Loucy (cell line): ENCODE data around the gene PIK3CB.

ENCODE experiments used
- H2AFZ ChIP-seq: fragments of 200-600 bp; sonication (generic); 2 replicates; pipeline ENCODE4 v1.6.0; 2016; ENCODE audit warnings: antibody characterized with exemption, mild to moderate bottlenecking, low read length, moderate library complexity
- H3F3A ChIP-seq: fragments of 200-600 bp; 2 replicates; pipeline ENCODE4 v1.6.0; 2016; ENCODE audit warnings: antibody characterized with exemption, low read depth, mild to moderate bottlenecking
- H3K27me3 ChIP-seq: fragments of 200-600 bp; sonication (generic); 2 replicates; pipeline ENCODE4 v1.6.1; 2014; ENCODE audit warnings: low read length, mild to moderate bottlenecking; ENCODE audit not compliant: insufficient read depth, poor library complexity, severe bottlenecking
- H3K36me3 ChIP-seq: fragments of 200-600 bp; sonication (generic); 2 replicates; pipeline ENCODE4 v1.6.1; 2016; ENCODE audit warnings: low read length; ENCODE audit not compliant: insufficient read depth
- H3K4me1 ChIP-seq: fragments of 200-600 bp; sonication (generic); 2 replicates; pipeline ENCODE4 v1.5.1; 2014; ENCODE audit warnings: low read length, mild to moderate bottlenecking; ENCODE audit not compliant: insufficient read depth, poor library complexity, severe bottlenecking
- H3K4me2 ChIP-seq: fragments of 200-600 bp; sonication (generic); 2 replicates; pipeline ENCODE4 v1.6.0; 2014; ENCODE audit warnings: antibody characterized with exemption, low read length, low read depth, mild to moderate bottlenecking; ENCODE audit not compliant: poor library complexity, severe bottlenecking
- H3K4me3 ChIP-seq: fragments of 200-600 bp; sonication (generic); 2 replicates; pipeline ENCODE4 v1.5.1; 2014; ENCODE audit warnings: low read length, mild to moderate bottlenecking, mixed read lengths; ENCODE audit not compliant: poor library complexity, severe bottlenecking
- H3K79me2 ChIP-seq: fragments of 200-600 bp; sonication (generic); 2 replicates; pipeline ENCODE4 v1.6.1; 2014; ENCODE audit warnings: low read length; ENCODE audit not compliant: insufficient read depth
- H3K9ac ChIP-seq: fragments of 200-600 bp; sonication (generic); 2 replicates; pipeline ENCODE4 v1.6.0; 2014; ENCODE audit warnings: mild to moderate bottlenecking, low read depth, low read length, moderate library complexity; ENCODE audit not compliant: poor library complexity, severe bottlenecking
- H3K9me2 ChIP-seq: fragments of 200-600 bp; sonication (generic); replicated peaks from 2 replicates; pipeline ENCODE4 v1.6.1; 2016; ENCODE audit warnings: low read depth, low read length, mixed read lengths
- H3K9me3 ChIP-seq: fragments of 200-600 bp; sonication (generic); 2 replicates; pipeline ENCODE4 v1.6.1; 2014; ENCODE audit warnings: mild to moderate bottlenecking, antibody characterized with exemption, low read length, low read depth; ENCODE audit not compliant: insufficient read depth
- H4K20me1 ChIP-seq: fragments of 200-600 bp; sonication (generic); 2 replicates; pipeline ENCODE4 v1.6.0; 2014; ENCODE audit warnings: antibody characterized with exemption, low read length, mild to moderate bottlenecking; ENCODE audit not compliant: insufficient read depth, poor library complexity, severe bottlenecking
- EZH2phosphoT487 ChIP-seq: fragments of 200-600 bp; IDR thresholded peaks from 2 replicates; pipeline ENCODE4 v1.6.1; 2018; ENCODE audit warnings: antibody characterized with exemption, mild to moderate bottlenecking, moderate library complexity, borderline replicate concordance
- TF ChIP-seq, protein P1 (sequence below): fragments of 200-600 bp; sonication (generic); conservative IDR thresholded peaks from 2 replicates; pipeline ENCODE4 v1.5.1; 2014; ENCODE audit warnings: mild to moderate bottlenecking, antibody characterized with exemption, low read length

PIK3CB gene

DNA sequence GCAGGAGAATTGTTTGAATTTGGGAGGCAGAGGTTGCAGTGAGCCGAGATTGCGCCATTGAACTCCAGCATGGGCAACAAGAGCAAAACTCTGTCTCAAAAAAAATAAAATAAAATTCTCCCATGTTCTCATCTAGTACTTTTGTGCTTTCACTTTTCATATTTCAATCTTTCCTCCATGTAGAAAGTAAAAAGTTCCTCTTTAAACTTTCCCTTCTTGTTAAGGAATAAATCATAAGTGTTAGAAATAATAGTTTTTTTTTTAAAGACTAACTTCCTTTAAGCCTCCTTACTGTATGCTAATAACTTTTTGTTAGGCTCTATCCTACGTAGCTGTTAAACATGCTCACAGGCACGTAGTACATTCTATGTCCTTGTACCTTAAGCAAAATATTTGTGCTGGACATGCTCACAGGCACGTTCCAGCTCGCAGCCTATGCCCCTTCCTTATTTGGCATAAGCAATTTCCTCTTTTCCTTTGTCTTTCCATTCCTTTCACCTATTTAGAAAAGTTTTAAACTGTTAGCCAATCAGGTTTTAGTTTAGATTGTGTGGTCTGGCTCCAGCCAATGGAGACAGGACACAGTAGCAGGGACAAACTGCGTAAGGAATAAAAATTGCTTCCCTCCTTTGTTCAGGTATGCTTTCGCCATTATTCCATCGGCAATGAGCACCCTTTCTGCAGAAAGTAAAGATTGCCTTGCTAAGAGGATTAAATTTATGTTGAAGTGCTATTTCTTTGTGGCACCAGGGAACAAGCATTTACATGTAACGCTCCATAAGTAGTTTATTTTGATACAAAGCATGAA, 38.9 kb upstream of the PIK3CB start:
- H3K27me3 ChIP-seq: no peaks in the 10 kb centered on the region
- H3K4me1 ChIP-seq: no peaks in the 10 kb centered on the region
- TF ChIP-seq, protein P1, sequence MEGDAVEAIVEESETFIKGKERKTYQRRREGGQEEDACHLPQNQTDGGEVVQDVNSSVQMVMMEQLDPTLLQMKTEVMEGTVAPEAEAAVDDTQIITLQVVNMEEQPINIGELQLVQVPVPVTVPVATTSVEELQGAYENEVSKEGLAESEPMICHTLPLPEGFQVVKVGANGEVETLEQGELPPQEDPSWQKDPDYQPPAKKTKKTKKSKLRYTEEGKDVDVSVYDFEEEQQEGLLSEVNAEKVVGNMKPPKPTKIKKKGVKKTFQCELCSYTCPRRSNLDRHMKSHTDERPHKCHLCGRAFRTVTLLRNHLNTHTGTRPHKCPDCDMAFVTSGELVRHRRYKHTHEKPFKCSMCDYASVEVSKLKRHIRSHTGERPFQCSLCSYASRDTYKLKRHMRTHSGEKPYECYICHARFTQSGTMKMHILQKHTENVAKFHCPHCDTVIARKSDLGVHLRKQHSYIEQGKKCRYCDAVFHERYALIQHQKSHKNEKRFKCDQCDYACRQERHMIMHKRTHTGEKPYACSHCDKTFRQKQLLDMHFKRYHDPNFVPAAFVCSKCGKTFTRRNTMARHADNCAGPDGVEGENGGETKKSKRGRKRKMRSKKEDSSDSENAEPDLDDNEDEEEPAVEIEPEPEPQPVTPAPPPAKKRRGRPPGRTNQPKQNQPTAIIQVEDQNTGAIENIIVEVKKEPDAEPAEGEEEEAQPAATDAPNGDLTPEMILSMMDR: no peak
- TF ChIP-seq EZH2phosphoT487: no peak
- no peaks in the 10 kb centered on the region for H3K36me3 ChIP-seq
- no peak overlapping the region for H3K4me2 ChIP-seq
- no peak overlapping the region for H3K4me3 ChIP-seq
- H3K9ac ChIP-seq: no peak overlapping the region
- no peaks in the 10 kb centered on the region for H3K79me2 ChIP-seq
- H3F3A ChIP-seq: no peaks in the 10 kb centered on the region
- H3K9me2 ChIP-seq: no peaks in the 10 kb centered on the region
- no peak overlapping the region for H2AFZ ChIP-seq
- H4K20me1 ChIP-seq: no peaks in the 10 kb centered on the region
- no peaks in the 10 kb centered on the region for H3K9me3 ChIP-seq

- Histone ChIP-seq H3K9ac (no peak overlapping the region), H3K9me3 (no peaks in the 10 kb centered on the region), H3K4me1 (no peaks in the 10 kb centered on the region), H3F3A (no peaks in the 10 kb centered on the region), H3K36me3 (no peaks in the 10 kb centered on the region), H3K4me2 (no peak overlapping the region), H3K9me2 (no peaks in the 10 kb centered on the region), H3K79me2 (no peaks in the 10 kb centered on the region), H3K27me3 (no peaks in the 10 kb centered on the region), H2AFZ (no peak overlapping the region), H3K4me3 (no peak overlapping the region), H4K20me1 (no peaks in the 10 kb centered on the region)
- no peak for TF ChIP-seq EZH2phosphoT487
- TF ChIP-seq, protein P1: no peak
Observed at GRCh38 chr3:138872632-138873031, 37.9 kb upstream of the PIK3CB start.

GRCh38 chr3:138867996-138868395, 33.3 kb upstream of the PIK3CB start:
- no peaks in the 10 kb centered on the region for H3K27me3 ChIP-seq
- no peak overlapping the region for H2AFZ ChIP-seq
- no peaks in the 10 kb centered on the region for H3F3A ChIP-seq
- H4K20me1 ChIP-seq: no peaks in the 10 kb centered on the region
- TF ChIP-seq, protein P1: no peak
- H3K4me3 ChIP-seq: no peak overlapping the region
- H3K4me1 ChIP-seq: peaks cover 5% of the 10 kb centered on the region
- H3K79me2 ChIP-seq: no peaks in the 10 kb centered on the region
- H3K9me2 ChIP-seq: no peaks in the 10 kb centered on the region
- H3K9me3 ChIP-seq: no peaks in the 10 kb centered on the region
- no peak overlapping the region for H3K4me2 ChIP-seq
- H3K36me3 ChIP-seq: no peaks in the 10 kb centered on the region
- no peak overlapping the region for H3K9ac ChIP-seq
